GM18909 (cell line): ENCODE measurements around the gene PRB4.
"Not testable (repeated sequence)": the region's sequence is repeated elsewhere in the genome, so short reads cannot be mapped to it uniquely, and the experiment has no call there.

Experiments used
- ATAC-seq: cut with Tn5 transposase; IDR thresholded peaks from one replicate; pipeline ENCODE4 v1.9.1; 2021; ENCODE audit warnings: mild to moderate bottlenecking; ENCODE audit not compliant: unreplicated experiment, poor library complexity

PRB4 gene

DNA sequence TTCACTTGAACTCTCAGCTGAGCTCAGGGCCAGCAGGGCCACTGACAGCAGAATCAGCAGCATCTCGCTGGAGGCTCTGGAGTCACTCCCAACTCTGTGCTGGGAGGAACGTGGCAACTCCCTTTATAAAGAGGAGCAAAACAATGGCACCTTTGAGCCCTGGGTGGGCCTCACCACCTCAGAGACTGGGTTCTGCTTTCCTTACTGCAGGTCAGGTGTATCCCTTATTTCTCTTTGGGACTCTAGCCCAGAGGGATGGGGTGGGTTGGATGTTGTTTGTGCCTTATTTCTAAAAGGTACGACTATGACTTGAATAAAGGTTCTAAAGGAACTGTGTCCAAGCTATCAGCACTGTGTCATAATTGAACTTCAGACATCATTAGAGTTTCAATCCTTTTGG, at the start of gene PRB4:
Gene PRB4 (minus strand): TSS at position 101 of the 400 bp plus-strand sequence. CDS start 38 bp downstream, at position 63.
- ATAC-seq = no peak

DNA sequence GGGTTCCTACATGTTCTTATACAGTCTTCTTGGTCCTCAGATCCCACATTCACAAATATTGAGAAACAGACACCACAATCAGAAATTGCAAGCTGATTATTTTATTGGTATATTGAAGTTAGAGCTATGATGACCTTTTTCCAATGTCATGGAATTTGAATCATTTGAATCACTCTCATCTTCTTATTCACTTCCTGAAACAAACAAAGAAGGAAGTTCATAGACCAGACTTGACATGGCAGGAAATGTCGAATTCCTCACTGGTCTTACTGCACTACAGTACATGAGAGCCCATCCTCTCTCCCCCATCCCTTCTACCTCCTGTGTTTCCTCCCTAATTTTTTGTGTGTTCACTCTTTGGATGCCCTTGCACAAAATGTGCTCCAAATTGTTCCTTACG, 41.5 kb upstream of the PRB4 start:
- not testable (repeated sequence) for ATAC-seq

DNA sequence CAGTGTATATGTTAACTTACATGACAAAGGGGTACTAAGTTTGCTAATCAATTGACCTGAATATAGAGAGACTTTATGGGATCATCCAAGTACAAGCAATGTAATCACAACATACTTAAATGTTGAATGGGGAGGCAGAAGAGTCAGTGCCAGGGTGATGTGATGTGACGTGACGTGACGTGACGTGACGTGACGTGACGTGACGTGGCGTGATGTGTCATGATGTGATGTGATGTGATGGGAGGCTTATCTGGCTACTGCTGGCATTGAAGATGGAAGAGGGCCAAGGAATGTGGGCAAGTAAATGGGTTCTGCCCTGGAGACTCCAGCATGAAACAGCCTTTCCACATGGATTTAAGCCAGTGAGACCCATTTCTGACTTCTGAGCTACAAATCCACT, 38.2 kb upstream of the PRB4 start:
- ATAC-seq = no peak

DNA sequence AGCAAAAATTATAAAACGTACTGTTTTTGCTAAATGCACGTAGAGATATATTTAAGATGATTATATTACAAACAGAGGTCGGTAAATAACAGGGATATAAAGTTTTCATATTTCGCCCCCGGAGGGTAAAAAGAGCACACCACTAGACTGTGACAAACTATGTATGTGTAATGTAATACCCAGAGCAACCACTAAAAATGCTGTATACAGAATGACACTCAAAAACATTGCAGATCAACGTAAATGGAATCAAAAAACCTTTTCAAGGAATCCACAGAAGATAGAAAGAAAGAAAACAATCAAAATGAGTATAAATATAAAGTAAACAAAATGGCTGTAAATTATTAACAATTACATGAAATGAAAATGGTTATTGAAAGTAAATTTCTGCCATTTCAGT, 37.6 kb upstream of the PRB4 start:
- ATAC-seq = no peak

DNA sequence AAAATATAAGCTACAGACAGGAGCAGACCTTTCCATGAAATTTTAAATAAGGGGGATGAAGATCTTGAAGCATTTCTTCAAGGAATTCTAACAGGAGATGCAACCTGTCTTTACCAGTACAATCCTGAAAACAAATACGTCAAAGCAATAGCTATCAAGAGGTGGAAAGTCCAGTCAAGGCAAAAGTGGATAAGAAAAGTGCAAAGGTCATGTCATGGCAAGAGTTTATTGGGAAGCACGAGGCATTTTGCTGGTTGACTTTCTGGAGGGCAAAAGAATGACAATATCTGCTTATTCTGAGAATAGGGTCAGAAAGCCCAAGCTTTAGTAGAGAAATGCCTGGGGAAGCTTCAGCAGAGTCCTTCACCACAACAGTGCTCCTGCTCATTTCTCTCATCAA, 34.3 kb upstream of the PRB4 start:
- no peak for ATAC-seq

DNA sequence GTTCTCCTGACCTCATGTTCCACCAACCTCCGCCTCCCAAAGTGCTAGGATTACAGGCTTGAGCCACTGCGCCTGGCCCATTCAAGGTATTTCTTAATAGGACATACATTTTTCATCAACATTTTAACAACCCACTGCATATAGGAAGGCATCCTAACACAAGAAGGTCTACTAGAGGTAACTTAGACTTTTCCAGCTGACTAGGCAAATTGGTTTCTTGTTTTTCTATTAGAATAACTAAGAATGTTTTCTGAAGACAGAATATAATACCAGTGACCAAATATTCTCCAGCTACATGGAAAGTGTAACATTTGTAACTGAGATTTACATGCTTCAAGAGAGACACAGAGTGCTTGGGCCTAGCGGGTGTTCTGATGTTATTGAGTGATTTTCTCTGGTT, 14.2 kb upstream of the PRB4 start:
- no peak for ATAC-seq

DNA sequence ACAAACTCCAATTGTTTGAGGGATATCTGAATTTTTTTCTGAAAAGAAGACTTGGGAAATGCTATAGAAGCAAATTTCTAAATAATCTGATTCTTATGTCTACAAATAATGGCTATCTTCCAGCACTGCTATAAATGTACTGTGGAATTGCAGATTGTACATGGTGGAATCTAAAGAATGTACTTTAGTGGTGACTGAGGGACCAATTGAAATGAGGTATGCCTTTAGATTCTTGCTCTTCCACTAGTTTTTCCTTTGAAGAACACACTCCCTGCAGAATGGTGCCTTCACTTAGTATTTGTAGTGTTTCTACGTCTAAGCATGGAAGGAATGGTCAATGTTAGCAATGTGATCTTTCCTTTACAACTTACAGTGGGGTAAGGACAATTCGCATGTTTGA, 11.7 kb upstream of the PRB4 start:
- ATAC-seq = no peak

DNA sequence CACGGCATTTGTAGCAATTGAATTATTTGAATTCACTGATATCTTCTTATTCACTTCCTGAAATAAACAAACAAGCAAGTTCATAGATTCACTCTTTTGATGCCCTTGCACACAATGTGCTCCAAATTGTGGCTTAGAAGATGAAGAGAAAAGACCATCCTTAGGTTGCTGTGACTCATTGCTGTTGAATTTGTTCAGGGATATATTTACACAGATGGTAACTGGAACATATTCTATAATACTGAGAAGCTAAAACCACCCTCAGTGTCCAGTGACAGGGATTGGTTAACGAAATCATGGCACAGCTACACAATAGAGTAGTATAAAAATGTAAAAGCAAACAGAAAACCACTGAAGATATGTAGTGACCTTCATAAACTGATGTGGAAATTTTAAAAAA, 3.1 kb downstream of the PRB4 start:
- no peak for ATAC-seq

DNA sequence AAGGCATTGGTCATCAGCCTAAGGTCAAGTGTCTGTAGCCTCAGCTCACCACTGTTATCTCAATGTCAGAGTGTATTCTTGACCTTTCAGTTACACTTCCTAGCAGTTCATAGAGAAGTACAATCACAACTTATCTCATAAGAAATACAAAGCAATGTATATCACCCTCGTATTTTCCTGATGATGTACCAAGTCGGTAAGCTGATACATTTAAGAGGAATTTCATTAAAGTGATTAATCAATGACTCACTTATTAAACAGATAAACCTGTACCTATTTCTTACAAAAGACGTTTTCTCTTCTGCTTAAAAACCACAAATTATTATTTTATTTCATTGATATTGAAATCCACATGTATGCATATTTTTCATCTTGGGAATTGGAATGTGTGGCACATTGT, 36.8 kb downstream of the PRB4 start:
- ATAC-seq = no peak

DNA sequence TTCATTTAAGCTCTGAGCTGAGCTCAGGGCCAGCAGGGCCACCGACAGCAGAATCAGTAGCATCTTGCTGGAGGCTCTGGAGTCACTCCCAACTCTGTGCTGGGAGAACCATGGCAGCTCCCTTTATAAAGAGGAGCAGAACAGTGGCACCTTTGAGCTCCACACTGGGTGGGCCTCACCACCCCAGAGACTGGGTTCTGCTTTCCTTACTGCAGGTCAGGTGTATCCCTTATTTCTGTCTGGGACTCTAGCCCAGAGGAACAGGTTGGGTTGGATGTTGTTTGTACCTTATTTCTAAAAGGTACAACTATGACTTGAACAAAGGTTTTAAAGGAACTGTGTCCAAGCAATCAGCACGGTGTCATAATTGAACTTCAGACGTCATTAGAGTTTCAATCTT, 40.6 kb downstream of the PRB4 start, which contains the start of gene PRB3:
Gene PRB3 (minus strand): TSS at position 101 of the 400 bp plus-strand sequence. CDS start 38 bp downstream, at position 63.
- no peak for ATAC-seq

DNA sequence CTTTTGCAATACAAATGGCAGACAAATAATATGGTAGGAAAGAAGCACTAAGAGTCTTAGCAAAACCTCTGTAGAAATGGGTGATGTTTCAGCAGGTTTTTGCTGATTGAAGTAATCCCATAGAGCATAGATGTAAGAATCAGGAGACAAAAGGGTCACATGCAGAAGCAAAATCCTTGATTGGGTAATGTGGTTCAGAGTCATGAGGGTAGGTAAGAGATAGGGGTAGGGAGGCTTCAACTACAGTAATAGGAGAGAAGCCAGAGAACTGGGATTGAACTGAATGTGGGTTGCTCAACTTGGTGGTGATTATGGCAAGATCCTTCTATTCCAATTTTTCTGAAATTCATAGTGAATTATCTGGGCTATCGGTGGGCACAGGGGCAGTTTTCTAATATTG, 45.7 kb downstream of the PRB4 start:
- ATAC-seq = no peak
